Endothelial cell (in vitro differentiated cells): ENCODE results near the gene EDNRB. TPM values are rescaled to one million over a fixed set of nuclear protein-coding genes. Genes with fewer than 3 reads are reported as not detected.

ENCODE experiments used
- DNase-seq: peaks from one replicate; pipeline ENCODE4 v3.0.0; 2021; ENCODE audit warnings: low spot score
- H3K27ac Mint-ChIP-seq: one replicate; pipeline ENCODE4 v1.8.0; 2021; ENCODE audit warnings: mixed read lengths, inconsistent platforms; ENCODE audit not compliant: unreplicated experiment
- H3K27me3 Mint-ChIP-seq: one replicate; pipeline ENCODE4 v1.8.0; 2021; ENCODE audit warnings: mild to moderate bottlenecking, moderate library complexity, mixed read lengths, inconsistent platforms; ENCODE audit not compliant: unreplicated experiment
- H3K36me3 Mint-ChIP-seq: one replicate; pipeline ENCODE4 v1.8.0; 2021; ENCODE audit warnings: mild to moderate bottlenecking, low read depth, mixed read lengths, inconsistent platforms; ENCODE audit not compliant: unreplicated experiment
- H3K4me1 Mint-ChIP-seq: one replicate; pipeline ENCODE4 v1.8.0; 2021; ENCODE audit warnings: mild to moderate bottlenecking, mixed read lengths, inconsistent platforms; ENCODE audit not compliant: unreplicated experiment
- H3K4me3 Mint-ChIP-seq: one replicate; pipeline ENCODE4 v1.8.0; 2021; ENCODE audit warnings: mild to moderate bottlenecking, mixed read lengths, inconsistent platforms; ENCODE audit not compliant: unreplicated experiment
- H3K9me3 Mint-ChIP-seq: one replicate; pipeline ENCODE4 v1.8.0; 2021; ENCODE audit warnings: mixed read lengths, inconsistent platforms; ENCODE audit not compliant: unreplicated experiment
- CTCF ChIP-seq: fragments of 200-600 bp; sonication (generic); IDR thresholded peaks from one replicate; pipeline ENCODE4 v1.5.0; 2021; ENCODE audit warnings: antibody characterized with exemption; ENCODE audit not compliant: unreplicated experiment
- total RNA-seq: library from RNA; stranded (reverse); fragmentation: NEBNext Ultra II Directional; extraction: Animal tissue kit (Norgen Biotek cat#: 25700); gene quantifications from one replicate; pipeline ENCODE4 v1.2.1, GENCODE V29; 2021; ENCODE audit not compliant: unreplicated experiment

Gene EDNRB
- total RNA-seq, 1 donor from 2014 or later: 1.4 TPM

GRCh38 chr13:77893066-77893465 lies 25.6 kb downstream of the EDNRB start:
- Mint-ChIP-seq H3K4me1 (peaks cover 9% of the 10 kb centered on the region), H3K9me3 (no peaks in the 10 kb centered on the region), H3K4me3 (no peak overlapping the region), H3K27me3 (no peaks in the 10 kb centered on the region), H3K36me3 (no peaks in the 10 kb centered on the region), H3K27ac (no peak overlapping the region)
- no peak for DNase-seq
- no peak for TF ChIP-seq CTCF

- TF ChIP-seq CTCF: no peak
These were observed 26.1 kb downstream of the EDNRB start for GRCh38 chr13:77892491-77892890.

GRCh38 chr13:77891486-77891885 lies 27.1 kb downstream of the EDNRB start:
- Mint-ChIP-seq H3K27me3 (no peaks in the 10 kb centered on the region), H3K27ac (peak overlapping the region; percentile 86), H3K36me3 (no peaks in the 10 kb centered on the region), H3K4me3 (no peak overlapping the region), H3K9me3 (no peaks in the 10 kb centered on the region), H3K4me1 (peaks cover 9% of the 10 kb centered on the region)
- DNase-seq: no peak
- no peak for TF ChIP-seq CTCF

More at GRCh38 chr13:77892491-77892890, 26.1 kb downstream of the EDNRB start:
- Mint-ChIP-seq H3K27ac (no peak overlapping the region), H3K4me1 (peaks cover 9% of the 10 kb centered on the region), H3K36me3 (no peaks in the 10 kb centered on the region), H3K4me3 (no peak overlapping the region), H3K9me3 (no peaks in the 10 kb centered on the region), H3K27me3 (no peaks in the 10 kb centered on the region)
- DNase-seq: no peak

- no peak for TF ChIP-seq CTCF
- Mint-ChIP-seq H3K9me3 (no peaks in the 10 kb centered on the region), H3K36me3 (no peaks in the 10 kb centered on the region), H3K27ac (peak overlapping the region; percentile 86), H3K4me3 (no peak overlapping the region), H3K27me3 (no peaks in the 10 kb centered on the region), H3K4me1 (peaks cover 9% of the 10 kb centered on the region)
- DNase-seq: no peak
These were observed 27.6 kb downstream of the EDNRB start for GRCh38 chr13:77891041-77891440.

GRCh38 chr13:77883328-77883727 lies 35.3 kb downstream of the EDNRB start:
- DNase-seq: no peak
- Mint-ChIP-seq H3K4me3 (no peak overlapping the region), H3K27me3 (no peaks in the 10 kb centered on the region), H3K27ac (no peak overlapping the region), H3K36me3 (no peaks in the 10 kb centered on the region), H3K4me1 (peaks cover 2% of the 10 kb centered on the region), H3K9me3 (no peaks in the 10 kb centered on the region)
- no peak for TF ChIP-seq CTCF
